Right hindlimb (tissue), 1 donor: ENCODE measurements around the gene RPL27A.
"Not testable (repeated sequence)": the region's sequence is repeated elsewhere in the genome, so short reads cannot be mapped to it uniquely, and the experiment has no call there.

ENCODE experiments used
- DNase-seq: peaks from one replicate; pipeline ENCODE4 v3.0.0-alpha.2; 2018

The RPL27A gene

GRCh38 chr11:8682303-8683114 is at the start of gene RPL27A, which contains the start of gene TRIM66:
TSS of gene RPL27A (plus strand) at chr11:8682792. CDS start at chr11:8682814, 22 bp downstream.
TSS of gene TRIM66 (minus strand) at chr11:8682665. CDS start at chr11:8672274, 10,391 bp downstream.
- DNase-seq, result peak; percentile 99

DNA sequence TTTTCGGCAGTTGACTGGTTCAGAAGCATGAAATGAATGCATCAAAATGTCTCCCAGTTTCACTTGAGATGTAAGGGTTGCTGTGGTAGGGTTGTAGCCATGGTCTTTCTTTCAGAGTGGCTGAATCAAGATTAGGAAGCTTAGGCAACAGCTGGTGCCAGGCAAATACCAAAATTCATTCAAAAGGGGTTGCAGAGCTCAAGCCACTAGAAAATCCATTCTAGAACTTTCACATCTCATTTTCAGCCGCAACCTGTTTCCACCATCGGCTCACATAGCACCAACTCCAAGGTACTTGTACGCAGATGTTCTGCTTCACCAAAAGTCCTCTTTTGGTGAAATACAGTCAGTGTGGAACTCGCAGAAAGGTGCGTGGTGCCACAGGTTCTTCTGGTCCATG is 48.1 kb upstream of the RPL27A start:
- DNase-seq, result no peak

- DNase-seq, result no peak
Observed at GRCh38 chr11:8636127-8636526, 46.5 kb upstream of the RPL27A start.

DNA sequence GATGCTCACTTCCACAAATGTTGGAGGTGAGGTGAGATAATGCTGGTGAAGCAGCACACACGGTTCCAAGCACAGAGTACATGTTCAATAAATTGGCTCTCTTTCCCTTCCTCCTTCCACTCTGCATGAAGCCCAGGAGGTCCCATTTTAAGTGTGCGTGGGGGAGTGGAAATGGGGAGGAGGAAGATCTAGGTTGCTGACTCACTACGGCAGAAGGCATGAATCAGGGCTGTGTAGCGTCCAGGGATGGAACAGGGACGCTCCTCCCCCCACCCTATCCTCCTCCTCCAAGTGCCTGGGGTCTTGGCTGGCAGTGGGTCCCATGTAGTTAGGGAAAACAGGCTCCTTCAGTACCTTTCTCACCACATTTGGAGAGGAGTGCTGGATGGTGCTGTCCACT is 44.3 kb upstream of the RPL27A start:
- no peak for DNase-seq

- no peak for DNase-seq
Observed at GRCh38 chr11:8639655-8640054, 42.9 kb upstream of the RPL27A start.

DNA sequence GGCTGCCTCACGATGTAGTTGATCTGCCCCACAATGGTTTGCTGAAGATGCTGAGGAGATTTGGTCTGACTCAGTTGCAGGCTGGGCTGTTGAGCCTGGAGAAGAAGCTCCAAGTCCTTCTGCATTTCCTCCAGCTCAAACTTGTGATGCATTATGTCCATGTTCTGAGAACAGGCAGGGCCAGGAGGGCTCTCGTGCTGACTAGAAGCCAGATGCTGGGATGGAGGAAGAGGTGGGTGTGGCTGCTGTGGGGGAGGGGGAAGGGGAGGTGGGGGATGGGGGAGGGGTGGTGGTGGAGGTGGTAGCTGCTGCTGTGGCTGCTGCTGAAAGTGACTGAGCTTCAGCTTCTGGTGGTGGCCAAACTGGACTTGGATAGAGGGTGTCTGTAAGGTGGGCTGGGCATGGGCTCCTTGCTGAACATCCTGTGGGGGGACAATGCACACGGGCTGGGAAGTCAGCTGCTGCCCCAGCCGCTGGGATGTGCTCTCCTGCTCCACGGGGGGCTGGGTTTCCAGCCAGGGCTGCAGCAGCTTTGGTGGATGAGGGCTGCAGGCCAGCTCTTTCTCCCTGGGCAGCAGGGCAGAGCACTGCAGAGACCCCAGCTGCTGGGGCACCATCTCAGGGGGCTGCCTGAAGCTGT is 42.2 kb upstream of the RPL27A start:
- no peak for DNase-seq

DNA sequence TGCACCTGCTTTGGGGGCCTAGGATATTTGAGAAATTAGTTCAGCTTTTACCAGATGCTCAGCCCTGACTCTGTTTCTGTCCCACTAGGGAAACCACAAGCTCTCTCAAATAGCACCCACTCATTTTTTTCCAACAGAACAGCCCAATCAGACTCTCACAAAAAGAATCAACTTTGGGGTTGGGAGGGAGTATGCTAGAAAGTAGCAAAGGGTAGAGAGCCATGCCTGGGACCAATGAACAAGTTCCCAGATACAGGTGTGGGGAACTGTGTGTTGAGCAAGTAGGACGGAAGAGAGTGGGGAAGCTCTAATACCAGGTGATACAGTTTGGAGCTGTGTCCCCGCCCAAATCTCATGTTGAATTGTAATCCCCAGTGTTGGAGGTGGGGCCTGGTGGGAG is 41.3 kb upstream of the RPL27A start:
- DNase-seq, result no peak

- DNase-seq, result no peak
Observed at GRCh38 chr11:8642196-8642841, 40.3 kb upstream of the RPL27A start.

DNA sequence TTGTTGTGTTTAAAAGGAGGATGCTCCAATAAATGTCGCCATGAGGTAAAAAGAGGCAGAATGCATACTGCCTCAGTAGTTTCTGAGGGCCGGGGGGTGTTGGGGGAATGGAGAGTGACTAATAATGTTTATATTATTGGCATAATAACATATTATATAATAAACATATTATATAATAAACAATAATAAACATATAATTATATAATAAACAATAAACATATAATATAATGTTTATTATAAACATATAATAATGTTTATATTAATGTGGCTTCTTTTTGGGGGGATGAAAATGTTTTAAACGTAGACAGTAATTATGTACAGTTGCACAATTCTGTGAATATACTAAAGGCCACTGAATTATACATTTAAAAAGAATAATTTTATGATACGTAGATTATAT is 35.7 kb upstream of the RPL27A start:
- no peak for DNase-seq

DNA sequence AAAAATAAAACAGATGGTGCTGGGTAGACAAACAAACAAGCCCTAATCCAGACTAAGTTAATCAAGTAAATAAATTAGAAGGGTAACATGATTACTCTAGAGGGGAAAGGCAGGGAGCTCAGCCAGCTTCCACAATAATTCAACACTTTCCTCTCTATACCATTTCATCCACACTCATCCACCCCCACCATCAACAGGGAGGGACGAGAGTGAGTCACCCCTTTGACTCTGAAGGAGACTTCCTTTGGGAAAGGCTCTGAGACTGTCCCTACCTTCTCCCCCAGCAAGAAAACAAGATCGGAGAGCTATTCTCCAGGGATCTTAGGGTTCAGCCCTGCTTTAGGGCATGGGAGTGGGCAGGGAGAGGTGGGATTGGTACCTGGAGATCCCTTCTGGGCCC is 33.2 kb upstream of the RPL27A start:
- no peak for DNase-seq

GRCh38 chr11:8650401-8650990 is 32.1 kb upstream of the RPL27A start:
- no peak for DNase-seq

- no peak for DNase-seq
Observed at GRCh38 chr11:8652140-8652539, 30.5 kb upstream of the RPL27A start.

- no peak for DNase-seq
Observed at GRCh38 chr11:8654503-8654902, 28.1 kb upstream of the RPL27A start.

DNA sequence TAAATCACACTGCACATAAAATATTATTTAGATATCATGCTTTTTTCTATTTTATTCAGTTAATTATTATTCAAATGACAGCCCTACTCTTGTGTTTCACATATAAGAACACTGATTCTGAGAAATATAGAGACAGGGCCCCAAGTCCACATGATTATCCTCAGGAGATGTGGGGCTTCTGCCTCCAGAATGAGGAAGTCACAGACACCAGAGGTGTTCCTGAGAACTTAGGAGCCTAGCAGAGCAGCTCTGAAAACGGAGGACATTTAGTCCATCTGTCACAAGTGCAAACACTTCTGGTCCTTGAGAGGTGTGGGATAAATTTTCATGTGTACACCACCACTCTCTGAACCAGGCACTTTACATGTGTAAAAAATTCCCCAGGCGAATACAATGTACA is 26.3 kb upstream of the RPL27A start:
- no peak for DNase-seq

DNA sequence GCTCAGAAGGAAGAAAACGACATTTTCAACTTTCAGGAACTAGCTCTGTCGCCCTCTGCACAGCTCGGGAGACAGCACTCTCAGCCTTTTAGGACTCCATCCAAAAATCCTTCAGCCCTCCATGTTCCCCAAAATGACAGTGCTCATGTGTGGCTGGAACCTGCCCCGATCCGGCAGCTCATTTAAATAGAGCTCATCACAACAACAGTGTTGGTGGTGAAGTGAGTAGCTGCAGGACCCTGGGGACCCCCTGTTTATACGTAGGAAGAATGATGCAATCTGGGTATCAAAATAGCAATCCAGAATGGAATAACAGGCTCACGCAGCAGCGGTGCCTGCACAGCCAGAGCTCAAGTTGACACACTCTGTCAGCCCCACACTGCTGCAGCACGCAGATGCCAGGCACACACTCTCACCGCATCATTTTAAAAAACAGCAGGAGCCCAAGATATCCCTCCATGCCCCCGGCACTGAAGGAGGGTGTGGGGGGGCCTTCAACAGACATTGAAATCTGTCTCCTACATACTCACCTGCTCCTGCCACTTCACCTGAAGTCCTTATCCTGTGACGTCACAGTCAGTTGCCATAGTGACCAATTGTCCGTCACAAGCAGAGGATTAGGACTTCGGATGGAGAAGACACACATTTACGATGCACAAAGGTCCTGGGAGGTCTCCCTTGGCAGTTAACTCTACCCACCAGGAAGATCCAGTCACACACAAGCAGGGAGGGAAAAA is 24.1 kb upstream of the RPL27A start:
- peak; percentile 39 for DNase-seq

DNA sequence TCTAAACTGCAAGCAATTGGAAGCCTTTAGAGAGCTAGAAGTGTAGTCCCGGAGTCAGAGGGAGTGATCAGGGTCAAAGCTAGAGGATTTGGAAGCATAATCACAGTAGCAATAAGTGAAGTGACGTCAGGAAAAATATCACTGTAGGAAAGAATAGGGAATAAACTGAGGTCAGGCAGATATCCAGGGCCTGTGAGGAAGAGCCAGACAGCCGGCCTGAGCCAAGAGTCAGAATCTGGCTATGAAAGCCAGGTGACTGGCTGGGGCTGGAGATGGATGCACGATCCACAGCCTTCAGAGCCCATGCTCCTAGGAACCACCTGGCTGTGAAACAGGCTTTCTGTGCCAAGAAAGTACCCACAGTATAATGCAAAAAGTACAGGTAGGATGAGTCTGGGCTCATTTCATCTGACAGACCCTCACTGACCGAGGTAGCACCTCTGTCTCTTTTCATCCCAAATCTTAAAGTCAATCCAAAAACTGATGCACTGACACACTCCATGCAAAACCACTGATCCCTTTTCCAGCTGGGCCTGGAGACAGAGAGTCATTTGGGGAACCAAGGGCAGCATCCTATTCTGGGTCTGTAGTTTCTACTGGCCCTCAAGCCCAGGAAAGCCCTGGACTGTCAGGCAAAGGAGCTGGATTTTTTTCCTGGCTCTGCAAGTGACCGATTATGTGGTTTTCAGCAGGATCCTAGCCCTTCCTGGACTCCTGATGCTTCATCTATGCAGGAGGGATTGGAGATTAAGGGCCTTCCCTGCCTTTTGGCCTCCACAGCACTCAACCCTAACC is 21.4 kb upstream of the RPL27A start:
- DNase-seq, result peak; percentile 49

GRCh38 chr11:8665222-8665621 is 17.4 kb upstream of the RPL27A start:
- DNase-seq, result no peak

DNA sequence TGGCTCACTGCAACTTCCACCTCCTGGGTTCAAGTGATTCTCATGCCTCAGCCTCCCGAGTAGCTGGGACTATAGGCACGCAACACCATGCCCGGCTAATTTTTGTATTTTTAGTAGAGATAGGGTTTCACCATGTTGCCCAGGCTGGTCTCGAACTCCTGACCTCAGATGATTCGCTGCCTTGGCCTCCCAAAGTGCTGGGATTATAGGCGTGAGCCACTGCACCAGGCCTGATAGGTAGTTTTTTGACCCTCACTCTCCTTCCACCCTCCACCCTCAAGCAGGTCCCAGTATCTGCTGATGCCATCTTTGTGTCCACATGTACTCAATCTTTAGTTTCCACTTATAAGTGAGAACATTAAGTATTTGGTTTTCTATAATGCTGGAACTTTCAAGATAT is 12.5 kb upstream of the RPL27A start:
- not testable (repeated sequence) for DNase-seq

DNA sequence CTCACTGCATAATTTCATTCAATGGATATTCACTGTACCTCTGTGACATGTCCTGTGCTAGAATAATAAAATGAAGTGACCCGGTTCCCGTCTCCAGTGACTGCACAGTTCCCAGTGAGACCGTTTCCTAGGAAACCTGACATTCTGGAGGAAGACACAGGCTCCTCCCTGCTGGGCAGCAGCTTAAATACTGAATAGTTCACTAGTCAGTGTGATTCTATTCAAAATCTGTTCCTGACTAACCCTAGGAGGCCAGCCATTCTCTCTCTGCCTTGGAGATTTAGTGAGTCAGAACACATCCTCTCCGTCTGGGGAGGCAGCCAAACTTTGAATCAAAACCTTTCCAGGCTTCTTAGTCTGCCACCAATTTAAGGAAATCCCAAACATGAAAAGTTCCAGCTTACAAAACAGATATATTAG is 11.4 kb upstream of the RPL27A start:
- peak; percentile 83 for DNase-seq

GRCh38 chr11:8671651-8672062 is 10.9 kb upstream of the RPL27A start:
- peak; percentile 43 for DNase-seq

DNA sequence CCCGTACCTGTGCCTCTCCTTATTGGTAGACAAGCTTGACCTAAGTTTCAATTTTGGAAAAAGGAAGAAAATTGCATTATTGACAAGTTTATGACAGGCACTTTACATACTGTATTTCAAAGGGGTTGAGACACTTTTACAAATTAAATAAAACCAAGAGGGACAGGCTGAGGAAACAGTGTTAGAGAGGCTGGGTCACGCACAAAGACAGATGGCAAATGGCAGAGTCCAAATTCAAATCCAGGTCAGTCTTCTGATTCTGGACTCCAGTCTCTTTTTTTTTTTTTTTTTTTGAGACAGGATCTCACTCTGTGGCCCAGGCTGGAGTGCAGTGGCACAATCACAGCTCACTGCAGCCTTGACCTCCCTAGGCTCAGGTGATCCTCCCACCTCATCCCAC is 10.2 kb upstream of the RPL27A start:
- DNase-seq, result no peak

DNA sequence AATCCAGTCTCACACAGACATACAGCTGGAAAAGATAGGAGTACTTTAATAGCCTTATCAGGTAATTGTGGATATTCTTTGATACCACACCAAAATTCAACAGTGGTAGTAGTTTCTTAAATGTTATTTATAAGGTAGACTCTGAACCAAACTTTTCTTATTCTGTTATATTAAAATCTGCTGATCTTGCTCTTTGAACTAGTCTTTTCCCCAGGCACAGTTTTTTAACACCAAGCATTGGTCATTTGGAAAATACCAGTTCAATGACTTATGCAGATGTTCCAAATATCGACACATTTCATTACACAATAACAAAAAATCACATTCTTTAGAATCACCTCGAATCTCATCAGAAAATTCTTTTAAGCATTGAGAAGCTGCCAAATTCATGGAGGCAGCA is 7.7 kb upstream of the RPL27A start:
- no peak for DNase-seq
